HCT116 (cell line): ENCODE results near the gene EIF3A. TPM values are rescaled to one million over a fixed set of nuclear protein-coding genes. Genes with fewer than 3 reads are reported as not detected.

Experiments used
- ATAC-seq: fragments of 200-7000 bp; cut with Tn5 transposase; 2 replicates; pipeline ENCODE4 v1.9.1; 2020; ENCODE audit warnings: mild to moderate bottlenecking, moderate library complexity
- BruUV-seq: library from RNA; stranded (reverse); fragments of 400-500 nt; replicated peaks from 2 replicates; lab custom pipeline; 2021; lab: Mats Ljungman, UMichigan
- CTCF ChIA-PET: fragments of 300-600 bp; sonication (Branson Sonifier 250); formaldehyde crosslinking; loops from one replicate; lab custom pipeline; 2021; ENCODE audit warnings: antibody characterized with exemption; lab: Charles Lee
- POLR2A ChIA-PET: fragments of 300-600, 350-600 bp; sonication (Branson Sonifier 250); formaldehyde crosslinking; loops from one replicate; lab custom pipeline; 2021; ENCODE audit warnings: antibody characterized with exemption; lab: Charles Lee
- RAD21 ChIA-PET, 2 experiments: fragments of 300-600 bp; sonication (Branson Sonifier 250); formaldehyde crosslinking; loops; one replicate each; lab custom pipeline; 2023; ENCODE audit warnings: low total read pairs in 2 of 2; ENCODE audit not compliant: uncharacterized antibody in 2 of 2, unreplicated experiment in 2 of 2, low non-redundant PET in 1 of 2; lab: Charles Lee
- DNase-seq: peaks from one replicate; pipeline ENCODE4 v3.0.0-alpha.2; 2010; ENCODE audit warnings: low read depth, low spot score
- H2AFZ ChIP-seq: fragments of 200-600 bp; shearing (Covaris generic), sonication (generic); 2 replicates; pipeline ENCODE4 v1.6.1; 2017; ENCODE audit warnings: low read depth, mixed run types, mixed read lengths, antibody characterized with exemption, low read length; ENCODE audit not compliant: poor library complexity, severe bottlenecking
- H3K27ac ChIP-seq: 2 replicates; pipeline ENCODE4 v1.5.1; 2012; ENCODE audit warnings: low read depth, low read length
- H3K27me3 ChIP-seq: fragments of 200-600 bp; sonication (generic); 2 replicates; pipeline ENCODE4 v1.6.1; 2016; ENCODE audit warnings: mixed run types, low read length, mixed read lengths; ENCODE audit not compliant: insufficient read depth
- H3K36me3 ChIP-seq, 2 experiments: fragments of 200-500 bp in 1 of 2; fragments of 200-600 bp in 1 of 2; sonication (Bioruptor generic) in 1 of 2; sonication (generic) in 1 of 2; 2 replicates each; pipeline versions ENCODE4 v1.5.1 to v1.6.1; 2014 to 2016; ENCODE audit warnings: low read length in 2 of 2, inconsistent platforms in 1 of 2, mixed read lengths in 1 of 2, mixed run types in 1 of 2; ENCODE audit not compliant: insufficient read depth in 2 of 2, control insufficient read depth in 1 of 2
- H3K4me1 ChIP-seq, 2 experiments: fragments of 200-600 bp in 1 of 2; sonication (generic) in 1 of 2; 2 replicates each; pipeline versions ENCODE4 v1.5.1 to v1.6.1; 2012 to 2017; ENCODE audit warnings: low read length in 2 of 2, inconsistent platforms in 1 of 2, mild to moderate bottlenecking in 1 of 2, mixed read lengths in 1 of 2, mixed run types in 1 of 2, moderate library complexity in 1 of 2; ENCODE audit not compliant: insufficient read depth in 2 of 2, control insufficient read depth in 1 of 2
- H3K4me2 ChIP-seq: fragments of 200-600 bp; sonication (generic); 2 replicates; pipeline ENCODE4 v1.6.1; 2017; ENCODE audit warnings: mixed run types, low read length, mixed read lengths
- H3K4me3 ChIP-seq, 2 experiments: fragments of 200-600 bp in 1 of 2; sonication (generic) in 1 of 2; replicated peaks in 1 of 2; 2 replicates each; pipeline ENCODE4 v1.5.1; 2011 to 2016; ENCODE audit warnings: low read length in 2 of 2, control low read depth in 1 of 2, low read depth in 1 of 2, mild to moderate bottlenecking in 1 of 2, mixed read lengths in 1 of 2, mixed run types in 1 of 2
- H3K79me2 ChIP-seq: fragments of 200-600 bp; sonication (generic); 2 replicates; pipeline ENCODE4 v1.6.1; 2017; ENCODE audit warnings: mild to moderate bottlenecking, mixed run types, low read length, moderate library complexity, mixed read lengths; ENCODE audit not compliant: insufficient read depth
- H3K9ac ChIP-seq: fragments of 200-600 bp; sonication (generic); 2 replicates; pipeline ENCODE4 v1.6.1; 2016; ENCODE audit warnings: low read length, mixed read lengths
- H3K9me2 ChIP-seq: fragments of 200-600 bp; sonication (generic), shearing (Covaris generic); 2 replicates; pipeline ENCODE4 v1.6.1; 2017; ENCODE audit warnings: mixed run types, mild to moderate bottlenecking, moderate library complexity; ENCODE audit not compliant: insufficient read depth
- H3K9me3 ChIP-seq, 2 experiments: fragments of 200-500 bp in 1 of 2; fragments of 200-600 bp in 1 of 2; sonication (Bioruptor generic) in 1 of 2; sonication (generic) in 1 of 2; 2 replicates each; pipeline ENCODE4 v1.6.1; 2014 to 2017; ENCODE audit warnings: low read length in 2 of 2, mixed read lengths in 2 of 2, inconsistent platforms in 1 of 2, low read depth in 1 of 2, mild to moderate bottlenecking in 1 of 2, mixed run types in 1 of 2, moderate library complexity in 1 of 2; ENCODE audit not compliant: control insufficient read depth in 1 of 2, insufficient read depth in 1 of 2
- H4K20me1 ChIP-seq: fragments of 200-600 bp; sonication (generic), shearing (Covaris generic); 2 replicates; pipeline ENCODE4 v1.6.1; 2017; ENCODE audit warnings: mixed run types, mild to moderate bottlenecking, moderate library complexity; ENCODE audit not compliant: insufficient read depth
- CBX3 ChIP-seq: IDR thresholded peaks from 2 replicates; pipeline ENCODE4 v1.6.1; 2012; ENCODE audit warnings: low read depth
- CEBPB ChIP-seq: IDR thresholded peaks from 2 replicates; pipeline ENCODE4 v1.6.1; 2012; ENCODE audit warnings: low read depth
- ELF1 ChIP-seq: IDR thresholded peaks from 2 replicates; pipeline ENCODE4 v1.6.1; 2012; ENCODE audit warnings: low read depth, borderline replicate concordance
- EZH2 ChIP-seq: fragments of 200-600 bp; sonication (generic); IDR thresholded peaks from 2 replicates; pipeline ENCODE4 v1.6.1; 2017; ENCODE audit warnings: antibody characterized with exemption, mixed run types
- EZH2phosphoT487 ChIP-seq: fragments of 200-600 bp; IDR thresholded peaks from 2 replicates; pipeline ENCODE4 v1.6.1; 2018; ENCODE audit warnings: antibody characterized with exemption, borderline replicate concordance
- FOSL1 ChIP-seq: IDR thresholded peaks from 2 replicates; pipeline ENCODE4 v1.6.1; 2012; ENCODE audit warnings: low read depth
- JUND ChIP-seq: IDR thresholded peaks from 2 replicates; pipeline ENCODE4 v1.6.1; 2012
- POLR2A ChIP-seq: IDR thresholded peaks from 2 replicates; pipeline ENCODE4 v1.7.0; 2011; ENCODE audit warnings: borderline replicate concordance; ENCODE audit not compliant: insufficient read depth, insufficient read length; ENCODE audit errors: extremely low read depth
- POLR2AphosphoS5 ChIP-seq: IDR thresholded peaks from 2 replicates; pipeline ENCODE4 v1.6.1; 2011; ENCODE audit warnings: mild to moderate bottlenecking, low read depth, low read length, moderate library complexity
- RAD21 ChIP-seq: IDR thresholded peaks from 2 replicates; pipeline ENCODE4 v1.6.1; 2012; ENCODE audit warnings: low read depth, mild to moderate bottlenecking
- SRF ChIP-seq: IDR thresholded peaks from 2 replicates; pipeline ENCODE4 v1.6.1; 2012; ENCODE audit warnings: low read depth
- TCF7L2 ChIP-seq: IDR thresholded peaks from 2 replicates; pipeline ENCODE4 v1.7.0; 2011; ENCODE audit warnings: borderline replicate concordance, inconsistent platforms; ENCODE audit not compliant: insufficient read depth, insufficient read length; ENCODE audit errors: extremely low read depth
- YY1 ChIP-seq: IDR thresholded peaks from 2 replicates; pipeline ENCODE4 v1.6.1; 2011; ENCODE audit warnings: low read length, low read depth, moderate library complexity, mild to moderate bottlenecking; ENCODE audit not compliant: insufficient replicate concordance; ENCODE audit errors: extremely low read depth
- ZFX ChIP-seq: fragments of 450-650 bp; IDR thresholded peaks from 2 replicates; pipeline ENCODE4 v1.6.1; 2017
- ZNF274 ChIP-seq: fragments of 200-500 bp; sonication (Bioruptor generic); IDR thresholded peaks from 2 replicates; pipeline ENCODE4 v1.6.1; 2014; ENCODE audit warnings: mild to moderate bottlenecking, low read depth, low read length, inconsistent platforms
- intact Hi-C: fragments of 100-400 bp; cut with micrococcal nuclease; formaldehyde crosslinking; loops from 2 replicates; pipeline ENCODE4 v1.10.0; 2022
- total RNA-seq: library from RNA; stranded (reverse); gene quantifications from one replicate; pipeline ENCODE4 v1.2.1, GENCODE V29; 2021; ENCODE audit not compliant: unreplicated experiment
- TF ChIP-seq, protein P1 (sequence below): IDR thresholded peaks from 2 replicates; pipeline ENCODE4 v1.6.1; 2012; ENCODE audit warnings: low read depth
- TF ChIP-seq, protein P2 (sequence below): IDR thresholded peaks from 2 replicates; pipeline ENCODE4 v1.6.1; 2012
- TF ChIP-seq, protein P3 (sequence below), 3 experiments: fragments of 200-600 bp in 1 of 3; sonication (generic) in 1 of 3; IDR thresholded peaks in 2 of 3; conservative IDR thresholded peaks in 1 of 3; 2 replicates each; pipeline ENCODE4 v1.5.1; 2012 to 2017; ENCODE audit warnings: low read depth in 2 of 3, low read length in 2 of 3, antibody characterized with exemption in 1 of 3, borderline replicate concordance in 1 of 3, control low read depth in 1 of 3, mild to moderate bottlenecking in 1 of 3, mixed read lengths in 1 of 3, mixed run types in 1 of 3, moderate library complexity in 1 of 3; ENCODE audit not compliant: insufficient read depth in 1 of 3
- TF ChIP-seq, protein P4 (sequence below): IDR thresholded peaks from 2 replicates; pipeline ENCODE4 v1.6.1; 2012
- TF ChIP-seq, protein P5 (sequence below): IDR thresholded peaks from 2 replicates; pipeline ENCODE4 v1.6.1; 2011; ENCODE audit warnings: mild to moderate bottlenecking, low read length, moderate library complexity; ENCODE audit not compliant: insufficient replicate concordance; ENCODE audit errors: extremely low read depth

EIF3A gene
- total RNA-seq, 1 experiment from 2014 or later = 271 TPM

DNA sequence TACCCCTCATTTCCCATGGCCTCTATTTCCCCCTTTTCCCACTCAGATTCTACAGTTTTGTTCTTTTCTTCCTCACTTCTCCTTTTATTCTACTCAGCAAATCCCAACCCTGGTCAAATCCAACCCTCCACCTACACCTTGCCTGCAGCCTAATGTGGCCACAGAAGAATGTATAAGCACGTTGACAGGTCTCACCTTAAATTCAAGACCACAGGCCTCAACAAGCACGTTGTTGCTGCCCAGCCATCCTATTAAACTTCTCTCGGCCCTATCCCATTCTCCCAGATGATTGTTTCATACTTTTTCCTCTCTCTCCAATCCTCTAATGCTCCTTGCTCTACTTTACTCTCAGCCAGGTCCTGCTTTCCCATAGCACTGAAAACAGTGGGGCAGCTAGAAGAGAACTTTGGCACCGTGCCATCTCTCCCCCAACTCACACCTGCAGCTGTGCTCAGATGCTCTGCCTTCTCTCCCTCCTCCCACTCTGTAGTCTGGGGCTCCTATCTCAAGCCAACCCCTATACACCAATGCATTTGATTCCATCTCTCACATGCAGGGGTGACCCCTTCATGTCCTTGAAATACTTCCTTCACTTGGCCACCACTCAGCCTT, 6.8 kb upstream of the EIF3A start:
- ChIA-PET CTCF (no interaction called here), POLR2A (no interaction called here), RAD21 (no interaction called here)
- Histone ChIP-seq H3K9me3 (no peaks in the 10 kb centered on the region), H4K20me1 (no peaks in the 10 kb centered on the region), H2AFZ (no peak overlapping the region), H3K36me3 (no peaks in the 10 kb centered on the region), H3K9me2 (no peaks in the 10 kb centered on the region), H3K79me2 (no peaks in the 10 kb centered on the region), H3K27ac (no peak overlapping the region), H3K4me1 (peaks cover 6 to 15% of the 10 kb centered on the region in 2 experiments; a peak in 3 of 4 replicates), H3K4me2 (no peak overlapping the region), H3K4me3 (no peak overlapping the region), H3K27me3 (no peaks in the 10 kb centered on the region), H3K9ac (no peak overlapping the region)
- TF ChIP-seq ELF1 (no peak), CEBPB (no peak), RAD21 (no peak), EZH2phosphoT487 (no peak), ZFX (no peak), SRF (no peak), CBX3 (no peak), POLR2A (no peak), FOSL1 (no peak), JUND (no peak), TCF7L2 (no peak), EZH2 (no peak), POLR2AphosphoS5 (no peak), YY1 (no peak), ZNF274 (no peak)
- TF ChIP-seq, protein P1, sequence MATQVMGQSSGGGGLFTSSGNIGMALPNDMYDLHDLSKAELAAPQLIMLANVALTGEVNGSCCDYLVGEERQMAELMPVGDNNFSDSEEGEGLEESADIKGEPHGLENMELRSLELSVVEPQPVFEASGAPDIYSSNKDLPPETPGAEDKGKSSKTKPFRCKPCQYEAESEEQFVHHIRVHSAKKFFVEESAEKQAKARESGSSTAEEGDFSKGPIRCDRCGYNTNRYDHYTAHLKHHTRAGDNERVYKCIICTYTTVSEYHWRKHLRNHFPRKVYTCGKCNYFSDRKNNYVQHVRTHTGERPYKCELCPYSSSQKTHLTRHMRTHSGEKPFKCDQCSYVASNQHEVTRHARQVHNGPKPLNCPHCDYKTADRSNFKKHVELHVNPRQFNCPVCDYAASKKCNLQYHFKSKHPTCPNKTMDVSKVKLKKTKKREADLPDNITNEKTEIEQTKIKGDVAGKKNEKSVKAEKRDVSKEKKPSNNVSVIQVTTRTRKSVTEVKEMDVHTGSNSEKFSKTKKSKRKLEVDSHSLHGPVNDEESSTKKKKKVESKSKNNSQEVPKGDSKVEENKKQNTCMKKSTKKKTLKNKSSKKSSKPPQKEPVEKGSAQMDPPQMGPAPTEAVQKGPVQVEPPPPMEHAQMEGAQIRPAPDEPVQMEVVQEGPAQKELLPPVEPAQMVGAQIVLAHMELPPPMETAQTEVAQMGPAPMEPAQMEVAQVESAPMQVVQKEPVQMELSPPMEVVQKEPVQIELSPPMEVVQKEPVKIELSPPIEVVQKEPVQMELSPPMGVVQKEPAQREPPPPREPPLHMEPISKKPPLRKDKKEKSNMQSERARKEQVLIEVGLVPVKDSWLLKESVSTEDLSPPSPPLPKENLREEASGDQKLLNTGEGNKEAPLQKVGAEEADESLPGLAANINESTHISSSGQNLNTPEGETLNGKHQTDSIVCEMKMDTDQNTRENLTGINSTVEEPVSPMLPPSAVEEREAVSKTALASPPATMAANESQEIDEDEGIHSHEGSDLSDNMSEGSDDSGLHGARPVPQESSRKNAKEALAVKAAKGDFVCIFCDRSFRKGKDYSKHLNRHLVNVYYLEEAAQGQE = no peak
- TF ChIP-seq, protein P2, sequence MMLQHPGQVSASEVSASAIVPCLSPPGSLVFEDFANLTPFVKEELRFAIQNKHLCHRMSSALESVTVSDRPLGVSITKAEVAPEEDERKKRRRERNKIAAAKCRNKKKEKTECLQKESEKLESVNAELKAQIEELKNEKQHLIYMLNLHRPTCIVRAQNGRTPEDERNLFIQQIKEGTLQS = no peak
- TF ChIP-seq, protein P3, sequence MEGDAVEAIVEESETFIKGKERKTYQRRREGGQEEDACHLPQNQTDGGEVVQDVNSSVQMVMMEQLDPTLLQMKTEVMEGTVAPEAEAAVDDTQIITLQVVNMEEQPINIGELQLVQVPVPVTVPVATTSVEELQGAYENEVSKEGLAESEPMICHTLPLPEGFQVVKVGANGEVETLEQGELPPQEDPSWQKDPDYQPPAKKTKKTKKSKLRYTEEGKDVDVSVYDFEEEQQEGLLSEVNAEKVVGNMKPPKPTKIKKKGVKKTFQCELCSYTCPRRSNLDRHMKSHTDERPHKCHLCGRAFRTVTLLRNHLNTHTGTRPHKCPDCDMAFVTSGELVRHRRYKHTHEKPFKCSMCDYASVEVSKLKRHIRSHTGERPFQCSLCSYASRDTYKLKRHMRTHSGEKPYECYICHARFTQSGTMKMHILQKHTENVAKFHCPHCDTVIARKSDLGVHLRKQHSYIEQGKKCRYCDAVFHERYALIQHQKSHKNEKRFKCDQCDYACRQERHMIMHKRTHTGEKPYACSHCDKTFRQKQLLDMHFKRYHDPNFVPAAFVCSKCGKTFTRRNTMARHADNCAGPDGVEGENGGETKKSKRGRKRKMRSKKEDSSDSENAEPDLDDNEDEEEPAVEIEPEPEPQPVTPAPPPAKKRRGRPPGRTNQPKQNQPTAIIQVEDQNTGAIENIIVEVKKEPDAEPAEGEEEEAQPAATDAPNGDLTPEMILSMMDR (IDR thresholded peaks at IDR 0.05 in 2 of 3, conservative IDR thresholded peaks at IDR 0.05 in 1 of 3; ENCODE audit: borderline replicate concordance in 1 of 3, insufficient read depth in 1 of 3, low read depth in 2 of 3, low read length in 2 of 3) = no peak
- TF ChIP-seq, protein P4, sequence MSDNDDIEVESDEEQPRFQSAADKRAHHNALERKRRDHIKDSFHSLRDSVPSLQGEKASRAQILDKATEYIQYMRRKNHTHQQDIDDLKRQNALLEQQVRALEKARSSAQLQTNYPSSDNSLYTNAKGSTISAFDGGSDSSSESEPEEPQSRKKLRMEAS = no peak
- TF ChIP-seq, protein P5, sequence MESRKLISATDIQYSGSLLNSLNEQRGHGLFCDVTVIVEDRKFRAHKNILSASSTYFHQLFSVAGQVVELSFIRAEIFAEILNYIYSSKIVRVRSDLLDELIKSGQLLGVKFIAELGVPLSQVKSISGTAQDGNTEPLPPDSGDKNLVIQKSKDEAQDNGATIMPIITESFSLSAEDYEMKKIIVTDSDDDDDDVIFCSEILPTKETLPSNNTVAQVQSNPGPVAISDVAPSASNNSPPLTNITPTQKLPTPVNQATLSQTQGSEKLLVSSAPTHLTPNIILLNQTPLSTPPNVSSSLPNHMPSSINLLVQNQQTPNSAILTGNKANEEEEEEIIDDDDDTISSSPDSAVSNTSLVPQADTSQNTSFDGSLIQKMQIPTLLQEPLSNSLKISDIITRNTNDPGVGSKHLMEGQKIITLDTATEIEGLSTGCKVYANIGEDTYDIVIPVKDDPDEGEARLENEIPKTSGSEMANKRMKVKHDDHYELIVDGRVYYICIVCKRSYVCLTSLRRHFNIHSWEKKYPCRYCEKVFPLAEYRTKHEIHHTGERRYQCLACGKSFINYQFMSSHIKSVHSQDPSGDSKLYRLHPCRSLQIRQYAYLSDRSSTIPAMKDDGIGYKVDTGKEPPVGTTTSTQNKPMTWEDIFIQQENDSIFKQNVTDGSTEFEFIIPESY = no peak
- ATAC-seq (no peak), DNase-seq (no peak)
- no TSS peak for BruUV-seq
- intact Hi-C loops = no loop called here
